GM23248 (cell line): ENCODE data around the gene SCN8A. TPM values are rescaled to one million over a fixed set of nuclear protein-coding genes. Genes with fewer than 3 reads are reported as not detected.

Experiments used
- DNase-seq: peaks from one replicate; pipeline ENCODE4 v3.0.0-alpha.2; 2015
- H2AFZ ChIP-seq: fragments of 200-600 bp; sonication (generic); 2 replicates; pipeline ENCODE4 v1.6.1; 2016; ENCODE audit warnings: antibody characterized with exemption
- H3F3A ChIP-seq: fragments of 200-600 bp; sonication (generic); 2 replicates; pipeline ENCODE4 v1.6.1; 2016; ENCODE audit warnings: mild to moderate bottlenecking, antibody characterized with exemption, mixed run types; ENCODE audit not compliant: insufficient read depth
- H3K27ac ChIP-seq: fragments of 200-600 bp; sonication (generic); 2 replicates; pipeline ENCODE4 v1.5.1; 2016; ENCODE audit warnings: mild to moderate bottlenecking
- H3K27me3 ChIP-seq: fragments of 200-600 bp; sonication (generic); replicated peaks from 2 replicates; pipeline ENCODE4 v1.6.1; 2016; ENCODE audit warnings: mild to moderate bottlenecking; ENCODE audit not compliant: insufficient read depth
- H3K36me3 ChIP-seq: fragments of 200-600 bp; sonication (generic); 2 replicates; pipeline ENCODE4 v1.6.1; 2016; ENCODE audit warnings: low read depth, mild to moderate bottlenecking
- H3K4me1 ChIP-seq: fragments of 200-600 bp; sonication (generic); 2 replicates; pipeline ENCODE4 v1.6.1; 2016; ENCODE audit warnings: mild to moderate bottlenecking; ENCODE audit not compliant: insufficient read depth
- H3K4me2 ChIP-seq: fragments of 200-600 bp; sonication (generic); one replicate; pipeline ENCODE4 v1.6.1; 2016; ENCODE audit warnings: mild to moderate bottlenecking; ENCODE audit not compliant: unreplicated experiment
- H3K4me3 ChIP-seq: fragments of 200-600 bp; sonication (generic); 2 replicates; pipeline ENCODE4 v1.5.1; 2016; ENCODE audit warnings: mild to moderate bottlenecking
- H3K79me2 ChIP-seq: fragments of 200-600 bp; sonication (generic); 2 replicates; pipeline ENCODE4 v1.6.1; 2016; ENCODE audit warnings: mild to moderate bottlenecking; ENCODE audit not compliant: insufficient read depth
- H3K9ac ChIP-seq: fragments of 200-600 bp; sonication (generic); 2 replicates; pipeline ENCODE4 v1.6.1; 2016; ENCODE audit warnings: mild to moderate bottlenecking
- H3K9me2 ChIP-seq: fragments of 200-600 bp; sonication (generic); 2 replicates; pipeline ENCODE4 v1.6.1; 2016; ENCODE audit warnings: mixed run types, mild to moderate bottlenecking, moderate library complexity; ENCODE audit not compliant: insufficient read depth
- H3K9me3 ChIP-seq: fragments of 200-600 bp; sonication (generic); one replicate; pipeline ENCODE4 v1.6.1; 2017; ENCODE audit warnings: low read depth
- H4K20me1 ChIP-seq: fragments of 200-600 bp; sonication (generic); 2 replicates; pipeline ENCODE4 v1.6.0; 2016; ENCODE audit not compliant: insufficient read depth
- EZH2 ChIP-seq: fragments of 200-600 bp; sonication (generic); IDR thresholded peaks from 2 replicates; pipeline ENCODE4 v1.6.1; 2018; ENCODE audit warnings: antibody characterized with exemption, mild to moderate bottlenecking; ENCODE audit not compliant: insufficient read depth, poor library complexity, severe bottlenecking
- EZH2phosphoT487 ChIP-seq: fragments of 200-600 bp; sonication (generic); IDR thresholded peaks from 2 replicates; pipeline ENCODE4 v1.6.1; 2018; ENCODE audit warnings: antibody characterized with exemption, moderate library complexity, mild to moderate bottlenecking, low read depth; ENCODE audit not compliant: insufficient read depth
- WGBS, 2 experiments: methylation state at CpG; one replicate each; pipeline ENCODE4 v1.1.6; 2015 to 2017; ENCODE audit warnings: low lambda C conversion rate in 2 of 2, low coverage in 1 of 2; ENCODE audit errors: missing lambda C conversion rate in 2 of 2; 5-methylcytosine and 5-hydroxymethylcytosine counted together
- in situ Hi-C: fragments of 300-500 bp; cut with MboI; formaldehyde crosslinking; loops from 2 replicates; pipeline ENCODE4 v1.15.0; 2020
- polyA plus RNA-seq: library from polyadenylated mRNA; unstranded; fragments of >200 nt; fragmentation: Nextera tagmentation; extraction: Ambion mirVana; gene quantifications from 2 replicates; pipeline ENCODE4 v1.2.1, GENCODE V29; 2016
- total RNA-seq: library from RNA; depleted of rRNA; stranded (reverse); fragments of >200 nt; shearing (Covaris generic); gene quantifications from 2 replicates; pipeline ENCODE4 v1.2.3, GENCODE V29; 2014

Gene SCN8A
- total and polyA plus RNA-seq, 2 experiments from 2014 or later = 6.7 to 13.8 TPM

GRCh38 chr12:51749206-51749985, 158.4 kb downstream of the SCN8A start:
- Histone ChIP-seq H3F3A (peaks cover 22% of the 10 kb centered on the region), H3K9ac (no peak overlapping the region), H3K9me3 (no peaks in the 10 kb centered on the region), H3K79me2 (0 out of 2 replicates have a peak, but pooled peaks cover 4% of the 10 kb centered on the region), H3K36me3 (peaks cover 43% of the 10 kb centered on the region; the same call in 1 of the 2 replicates), H3K4me3 (no peak overlapping the region), H3K4me2 (no peak overlapping the region), H2AFZ (no peak overlapping the region), H3K4me1 (0 out of 2 replicates have a peak, but pooled peaks cover 3% of the 10 kb centered on the region), H3K27me3 (no peaks in the 10 kb centered on the region), H4K20me1 (no peaks in the 10 kb centered on the region), H3K27ac (no peak overlapping the region), H3K9me2 (no peaks in the 10 kb centered on the region)
- TF ChIP-seq EZH2 (no peak), EZH2phosphoT487 (no peak)
- WGBS, 2 experiments = 91 to 93% methylated on average over 10 of the region's 10 CpGs
- no peak for DNase-seq
- in situ Hi-C loops = no loop called here

GRCh38 chr12:51749986-51750317, 158.9 kb downstream of the SCN8A start:
- Histone ChIP-seq H3K4me2 (no peak overlapping the region), H2AFZ (no peak overlapping the region), H3K9me3 (no peaks in the 10 kb centered on the region), H3K9me2 (no peaks in the 10 kb centered on the region), H3F3A (peaks cover 22% of the 10 kb centered on the region), H3K4me1 (0 out of 2 replicates have a peak, but pooled peaks cover 3% of the 10 kb centered on the region), H3K79me2 (0 out of 2 replicates have a peak, but pooled peaks cover 4% of the 10 kb centered on the region), H4K20me1 (no peaks in the 10 kb centered on the region), H3K27me3 (no peaks in the 10 kb centered on the region), H3K9ac (no peak overlapping the region), H3K36me3 (peaks cover 38% of the 10 kb centered on the region; the same call in 1 of the 2 replicates), H3K27ac (no peak overlapping the region), H3K4me3 (no peak overlapping the region)
- no peak for DNase-seq
- TF ChIP-seq EZH2phosphoT487 (no peak), EZH2 (no peak)
- WGBS, 2 experiments = 59 to 68% methylated on average over 1 of the region's 1 CpG
- in situ Hi-C loops = no loop called here

- H3K9me2 ChIP-seq = no peaks in the 10 kb centered on the region
- H3K9ac ChIP-seq = no peak overlapping the region
- H3K27ac ChIP-seq = peak overlapping the region; percentile 63
- no peak overlapping the region for H2AFZ ChIP-seq
- peaks cover 22% of the 10 kb centered on the region for H3F3A ChIP-seq
- no peaks in the 10 kb centered on the region for H4K20me1 ChIP-seq
- H3K9me3 ChIP-seq = no peaks in the 10 kb centered on the region
- DNase-seq = no peak
- H3K79me2 ChIP-seq = 0 out of 2 replicates have a peak, but pooled peaks cover 4% of the 10 kb centered on the region
- no peak overlapping the region for H3K4me2 ChIP-seq
- H3K27me3 ChIP-seq = no peaks in the 10 kb centered on the region
- in situ Hi-C loops = no loop called here
- no peak overlapping the region for H3K4me3 ChIP-seq
- no peak for TF ChIP-seq EZH2phosphoT487
- TF ChIP-seq EZH2 = no peak
- H3K4me1 ChIP-seq = 0 out of 2 replicates have a peak, but pooled peaks cover 3% of the 10 kb centered on the region
- H3K36me3 ChIP-seq = peaks cover 22% of the 10 kb centered on the region; the same call in 1 of the 2 replicates
- WGBS, 2 experiments = 31 to 40% methylated on average over 2 of the region's 2 CpGs
Observed at GRCh38 chr12:51751661-51752060, 160.6 kb downstream of the SCN8A start.

GRCh38 chr12:51752234-51752889, 161.3 kb downstream of the SCN8A start:
- Histone ChIP-seq H3K79me2 (0 out of 2 replicates have a peak, but pooled peaks cover 4% of the 10 kb centered on the region), H2AFZ (no peak overlapping the region), H3K27me3 (no peaks in the 10 kb centered on the region), H3K4me1 (0 out of 2 replicates have a peak, but pooled peaks cover 3% of the 10 kb centered on the region), H3K4me3 (no peak overlapping the region), H4K20me1 (no peaks in the 10 kb centered on the region), H3K9me2 (no peaks in the 10 kb centered on the region), H3F3A (peaks cover 22% of the 10 kb centered on the region), H3K36me3 (peaks cover 21% of the 10 kb centered on the region; the same call in 1 of the 2 replicates), H3K9me3 (no peaks in the 10 kb centered on the region), H3K9ac (peak overlapping the region; percentile 25; the same call in 1 of the 2 replicates), H3K27ac (peak overlapping the region; percentile 63), H3K4me2 (no peak overlapping the region)
- TF ChIP-seq EZH2 (no peak), EZH2phosphoT487 (no peak)
- DNase-seq = peak; percentile 95
- WGBS, 2 experiments = 6 to 10% methylated on average over 2 of the region's 2 CpGs
- in situ Hi-C loops = no loop called here
